Measurements from ENCODE around the gene TMUB1. TPM values are rescaled to one million over a fixed set of nuclear protein-coding genes. Genes with fewer than 3 reads are reported as not detected.

TMUB1 gene
- total and polyA plus RNA-seq, 9 of the 15 experiments (the other 6 are each of a cell fraction or from before 2014, with no cell fraction given): 0.14 to 241 (median 74.1) TPM

DNA sequence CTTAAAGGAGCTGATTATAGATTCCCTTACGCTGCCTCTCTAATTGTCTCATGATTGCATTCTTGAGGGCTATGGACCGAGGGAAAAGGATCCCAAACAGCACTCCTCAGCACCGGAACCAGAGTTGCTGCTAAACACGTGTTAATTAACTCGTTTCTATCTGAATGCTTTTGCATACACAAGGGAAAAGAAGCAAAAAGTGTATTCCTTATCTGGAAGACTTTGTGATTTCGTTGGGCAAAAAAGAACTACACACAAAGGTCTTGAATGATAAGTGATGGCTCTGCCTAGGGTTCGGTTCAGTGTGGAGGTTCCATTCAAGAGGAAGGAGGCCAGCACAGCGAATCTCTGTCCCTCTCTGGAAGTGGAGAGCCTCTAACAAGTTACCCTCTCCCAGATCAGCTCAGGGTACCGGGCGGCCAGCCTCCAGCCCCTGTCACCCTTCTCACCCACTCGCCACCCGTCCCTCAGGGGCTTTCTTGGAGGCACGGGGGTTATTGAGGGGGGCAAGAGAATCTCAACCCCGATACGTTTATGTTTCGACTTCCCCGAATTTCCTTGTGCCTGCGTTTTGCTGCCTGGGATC is 24.4 kb downstream of the TMUB1 start (continued):
- TF ChIP-seq, protein P1, sequence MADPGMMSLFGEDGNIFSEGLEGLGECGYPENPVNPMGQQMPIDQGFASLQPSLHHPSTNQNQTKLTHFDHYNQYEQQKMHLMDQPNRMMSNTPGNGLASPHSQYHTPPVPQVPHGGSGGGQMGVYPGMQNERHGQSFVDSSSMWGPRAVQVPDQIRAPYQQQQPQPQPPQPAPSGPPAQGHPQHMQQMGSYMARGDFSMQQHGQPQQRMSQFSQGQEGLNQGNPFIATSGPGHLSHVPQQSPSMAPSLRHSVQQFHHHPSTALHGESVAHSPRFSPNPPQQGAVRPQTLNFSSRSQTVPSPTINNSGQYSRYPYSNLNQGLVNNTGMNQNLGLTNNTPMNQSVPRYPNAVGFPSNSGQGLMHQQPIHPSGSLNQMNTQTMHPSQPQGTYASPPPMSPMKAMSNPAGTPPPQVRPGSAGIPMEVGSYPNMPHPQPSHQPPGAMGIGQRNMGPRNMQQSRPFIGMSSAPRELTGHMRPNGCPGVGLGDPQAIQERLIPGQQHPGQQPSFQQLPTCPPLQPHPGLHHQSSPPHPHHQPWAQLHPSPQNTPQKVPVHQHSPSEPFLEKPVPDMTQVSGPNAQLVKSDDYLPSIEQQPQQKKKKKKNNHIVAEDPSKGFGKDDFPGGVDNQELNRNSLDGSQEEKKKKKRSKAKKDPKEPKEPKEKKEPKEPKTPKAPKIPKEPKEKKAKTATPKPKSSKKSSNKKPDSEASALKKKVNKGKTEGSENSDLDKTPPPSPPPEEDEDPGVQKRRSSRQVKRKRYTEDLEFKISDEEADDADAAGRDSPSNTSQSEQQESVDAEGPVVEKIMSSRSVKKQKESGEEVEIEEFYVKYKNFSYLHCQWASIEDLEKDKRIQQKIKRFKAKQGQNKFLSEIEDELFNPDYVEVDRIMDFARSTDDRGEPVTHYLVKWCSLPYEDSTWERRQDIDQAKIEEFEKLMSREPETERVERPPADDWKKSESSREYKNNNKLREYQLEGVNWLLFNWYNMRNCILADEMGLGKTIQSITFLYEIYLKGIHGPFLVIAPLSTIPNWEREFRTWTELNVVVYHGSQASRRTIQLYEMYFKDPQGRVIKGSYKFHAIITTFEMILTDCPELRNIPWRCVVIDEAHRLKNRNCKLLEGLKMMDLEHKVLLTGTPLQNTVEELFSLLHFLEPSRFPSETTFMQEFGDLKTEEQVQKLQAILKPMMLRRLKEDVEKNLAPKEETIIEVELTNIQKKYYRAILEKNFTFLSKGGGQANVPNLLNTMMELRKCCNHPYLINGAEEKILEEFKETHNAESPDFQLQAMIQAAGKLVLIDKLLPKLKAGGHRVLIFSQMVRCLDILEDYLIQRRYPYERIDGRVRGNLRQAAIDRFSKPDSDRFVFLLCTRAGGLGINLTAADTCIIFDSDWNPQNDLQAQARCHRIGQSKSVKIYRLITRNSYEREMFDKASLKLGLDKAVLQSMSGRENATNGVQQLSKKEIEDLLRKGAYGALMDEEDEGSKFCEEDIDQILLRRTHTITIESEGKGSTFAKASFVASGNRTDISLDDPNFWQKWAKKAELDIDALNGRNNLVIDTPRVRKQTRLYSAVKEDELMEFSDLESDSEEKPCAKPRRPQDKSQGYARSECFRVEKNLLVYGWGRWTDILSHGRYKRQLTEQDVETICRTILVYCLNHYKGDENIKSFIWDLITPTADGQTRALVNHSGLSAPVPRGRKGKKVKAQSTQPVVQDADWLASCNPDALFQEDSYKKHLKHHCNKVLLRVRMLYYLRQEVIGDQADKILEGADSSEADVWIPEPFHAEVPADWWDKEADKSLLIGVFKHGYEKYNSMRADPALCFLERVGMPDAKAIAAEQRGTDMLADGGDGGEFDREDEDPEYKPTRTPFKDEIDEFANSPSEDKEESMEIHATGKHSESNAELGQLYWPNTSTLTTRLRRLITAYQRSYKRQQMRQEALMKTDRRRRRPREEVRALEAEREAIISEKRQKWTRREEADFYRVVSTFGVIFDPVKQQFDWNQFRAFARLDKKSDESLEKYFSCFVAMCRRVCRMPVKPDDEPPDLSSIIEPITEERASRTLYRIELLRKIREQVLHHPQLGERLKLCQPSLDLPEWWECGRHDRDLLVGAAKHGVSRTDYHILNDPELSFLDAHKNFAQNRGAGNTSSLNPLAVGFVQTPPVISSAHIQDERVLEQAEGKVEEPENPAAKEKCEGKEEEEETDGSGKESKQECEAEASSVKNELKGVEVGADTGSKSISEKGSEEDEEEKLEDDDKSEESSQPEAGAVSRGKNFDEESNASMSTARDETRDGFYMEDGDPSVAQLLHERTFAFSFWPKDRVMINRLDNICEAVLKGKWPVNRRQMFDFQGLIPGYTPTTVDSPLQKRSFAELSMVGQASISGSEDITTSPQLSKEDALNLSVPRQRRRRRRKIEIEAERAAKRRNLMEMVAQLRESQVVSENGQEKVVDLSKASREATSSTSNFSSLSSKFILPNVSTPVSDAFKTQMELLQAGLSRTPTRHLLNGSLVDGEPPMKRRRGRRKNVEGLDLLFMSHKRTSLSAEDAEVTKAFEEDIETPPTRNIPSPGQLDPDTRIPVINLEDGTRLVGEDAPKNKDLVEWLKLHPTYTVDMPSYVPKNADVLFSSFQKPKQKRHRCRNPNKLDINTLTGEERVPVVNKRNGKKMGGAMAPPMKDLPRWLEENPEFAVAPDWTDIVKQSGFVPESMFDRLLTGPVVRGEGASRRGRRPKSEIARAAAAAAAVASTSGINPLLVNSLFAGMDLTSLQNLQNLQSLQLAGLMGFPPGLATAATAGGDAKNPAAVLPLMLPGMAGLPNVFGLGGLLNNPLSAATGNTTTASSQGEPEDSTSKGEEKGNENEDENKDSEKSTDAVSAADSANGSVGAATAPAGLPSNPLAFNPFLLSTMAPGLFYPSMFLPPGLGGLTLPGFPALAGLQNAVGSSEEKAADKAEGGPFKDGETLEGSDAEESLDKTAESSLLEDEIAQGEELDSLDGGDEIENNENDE (IDR thresholded peaks at IDR 0.05; ENCODE audit: low read depth, low read length): no peak
- TF ChIP-seq ZNF717 (CRISPR knock-in tag; IDR thresholded peaks at IDR 0.05) (peak; percentile 63; the same call in 1 of the 2 replicates), HMG20B (CRISPR knock-in tag; IDR thresholded peaks at IDR 0.05) (peak; percentile 60; the same call in 1 of the 2 replicates), XRCC3 (IDR thresholded peaks at IDR 0.05) (no peak), CREBBP (IDR thresholded peaks at IDR 0.05; ENCODE audit: low read depth, low read length) (no peak), BMI1 (IDR thresholded peaks at IDR 0.05; ENCODE audit: low read length) (no peak), HDAC1 (IDR thresholded peaks at IDR 0.05) (no peak), TAF7 (tag; IDR thresholded peaks at IDR 0.05) (no peak), E2F3 (CRISPR knock-in tag; IDR thresholded peaks at IDR 0.05) (0 out of 2 replicates have a peak, but pooled peaks have one; percentile 13), FOXP1 (CRISPR knock-in tag; IDR thresholded peaks at IDR 0.05) (peak; percentile 24; the same call in 1 of the 2 replicates)
- TF ChIP-seq, protein P2, sequence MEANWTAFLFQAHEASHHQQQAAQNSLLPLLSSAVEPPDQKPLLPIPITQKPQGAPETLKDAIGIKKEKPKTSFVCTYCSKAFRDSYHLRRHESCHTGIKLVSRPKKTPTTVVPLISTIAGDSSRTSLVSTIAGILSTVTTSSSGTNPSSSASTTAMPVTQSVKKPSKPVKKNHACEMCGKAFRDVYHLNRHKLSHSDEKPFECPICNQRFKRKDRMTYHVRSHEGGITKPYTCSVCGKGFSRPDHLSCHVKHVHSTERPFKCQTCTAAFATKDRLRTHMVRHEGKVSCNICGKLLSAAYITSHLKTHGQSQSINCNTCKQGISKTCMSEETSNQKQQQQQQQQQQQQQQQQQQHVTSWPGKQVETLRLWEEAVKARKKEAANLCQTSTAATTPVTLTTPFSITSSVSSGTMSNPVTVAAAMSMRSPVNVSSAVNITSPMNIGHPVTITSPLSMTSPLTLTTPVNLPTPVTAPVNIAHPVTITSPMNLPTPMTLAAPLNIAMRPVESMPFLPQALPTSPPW (CRISPR knock-in tag; IDR thresholded peaks at IDR 0.05): no peak
- TF ChIP-seq, protein P3, sequence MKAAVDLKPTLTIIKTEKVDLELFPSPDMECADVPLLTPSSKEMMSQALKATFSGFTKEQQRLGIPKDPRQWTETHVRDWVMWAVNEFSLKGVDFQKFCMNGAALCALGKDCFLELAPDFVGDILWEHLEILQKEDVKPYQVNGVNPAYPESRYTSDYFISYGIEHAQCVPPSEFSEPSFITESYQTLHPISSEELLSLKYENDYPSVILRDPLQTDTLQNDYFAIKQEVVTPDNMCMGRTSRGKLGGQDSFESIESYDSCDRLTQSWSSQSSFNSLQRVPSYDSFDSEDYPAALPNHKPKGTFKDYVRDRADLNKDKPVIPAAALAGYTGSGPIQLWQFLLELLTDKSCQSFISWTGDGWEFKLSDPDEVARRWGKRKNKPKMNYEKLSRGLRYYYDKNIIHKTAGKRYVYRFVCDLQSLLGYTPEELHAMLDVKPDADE (conservative IDR thresholded peaks at IDR 0.05; ENCODE audit: control insufficient read depth, low read depth, low read length): no peak
- TF ChIP-seq, protein P4, sequence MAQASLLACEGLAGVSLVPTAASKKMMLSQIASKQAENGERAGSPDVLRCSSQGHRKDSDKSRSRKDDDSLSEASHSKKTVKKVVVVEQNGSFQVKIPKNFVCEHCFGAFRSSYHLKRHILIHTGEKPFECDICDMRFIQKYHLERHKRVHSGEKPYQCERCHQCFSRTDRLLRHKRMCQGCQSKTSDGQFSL (CRISPR knock-in tag; IDR thresholded peaks at IDR 0.05): no peak
- TF ChIP-seq, protein P4 (tag; IDR thresholded peaks at IDR 0.05): no peak; a peak in 2 of 4 replicates

Data from K562 (cell line).